ENCODE measurements around the gene RUNX1.

RUNX1 gene

GRCh38 chr21:34803782-34804370 lies 245.2 kb downstream of the RUNX1 start:
- TF ChIP-seq POLR2A (IDR thresholded peaks at IDR 0.05; ENCODE audit: extremely low read depth, insufficient read length) (no peak), MAX (IDR thresholded peaks at IDR 0.05; ENCODE audit: low read depth, low read length) (no peak), CTCF (IDR thresholded peaks at IDR 0.05; ENCODE audit: low read depth, low read length) (no peak), MYC (IDR thresholded peaks at IDR 0.05; ENCODE audit: low read depth, low read length) (no peak)
- no peak overlapping the region for H3K4me3 ChIP-seq (ENCODE audit: low read depth, low read length)
- no peak for DNase-seq (ENCODE audit: low read depth)

GRCh38 chr21:34802180-34802899 lies 246.8 kb downstream of the RUNX1 start:
- TF ChIP-seq POLR2A (IDR thresholded peaks at IDR 0.05; ENCODE audit: extremely low read depth, insufficient read length) = no peak
- no peak for TF ChIP-seq MYC (IDR thresholded peaks at IDR 0.05; ENCODE audit: low read depth, low read length)
- TF ChIP-seq CTCF (IDR thresholded peaks at IDR 0.05; ENCODE audit: low read depth, low read length) = no peak
- no peak for TF ChIP-seq MAX (IDR thresholded peaks at IDR 0.05; ENCODE audit: low read depth, low read length)
- no peak for DNase-seq (ENCODE audit: low read depth)
- H3K4me3 ChIP-seq (ENCODE audit: low read depth, low read length) = no peak overlapping the region

GRCh38 chr21:34801519-34802132 lies 247.5 kb downstream of the RUNX1 start:
- peak; percentile 33 for DNase-seq (ENCODE audit: low read depth)
- H3K4me3 ChIP-seq (ENCODE audit: low read depth, low read length) = no peak overlapping the region
- TF ChIP-seq MYC (IDR thresholded peaks at IDR 0.05; ENCODE audit: low read depth, low read length) = no peak
- TF ChIP-seq MAX (IDR thresholded peaks at IDR 0.05; ENCODE audit: low read depth, low read length) = no peak
- TF ChIP-seq CTCF (IDR thresholded peaks at IDR 0.05; ENCODE audit: low read depth, low read length) = no peak

GRCh38 chr21:34800797-34801518 lies 248.1 kb downstream of the RUNX1 start:
- DNase-seq (ENCODE audit: low read depth) = no peak
- no peak for TF ChIP-seq CTCF (IDR thresholded peaks at IDR 0.05; ENCODE audit: low read depth, low read length)
- no peak for TF ChIP-seq POLR2A (IDR thresholded peaks at IDR 0.05; ENCODE audit: extremely low read depth, insufficient read length)
- no peak for TF ChIP-seq MAX (IDR thresholded peaks at IDR 0.05; ENCODE audit: low read depth, low read length)
- no peak for TF ChIP-seq MYC (IDR thresholded peaks at IDR 0.05; ENCODE audit: low read depth, low read length)
- no peak overlapping the region for H3K4me3 ChIP-seq (ENCODE audit: low read depth, low read length)

GRCh38 chr21:34799092-34799491 lies 250.0 kb downstream of the RUNX1 start:
- TF ChIP-seq MAX (IDR thresholded peaks at IDR 0.05; ENCODE audit: low read depth, low read length) = no peak
- no peak for TF ChIP-seq MYC (IDR thresholded peaks at IDR 0.05; ENCODE audit: low read depth, low read length)
- no peak for DNase-seq (ENCODE audit: low read depth)
- H3K4me3 ChIP-seq (ENCODE audit: low read depth, low read length) = no peak overlapping the region
